HG03342 (cell line): Measurements from ENCODE around the gene GGT7.
"Not testable (repeated sequence)": the region's sequence is repeated elsewhere in the genome, so short reads cannot be mapped to it uniquely, and the experiment has no call there.

Experiments used
- ATAC-seq: cut with Tn5 transposase; IDR thresholded peaks from one replicate; pipeline ENCODE4 v1.9.1; 2021; ENCODE audit warnings: mild to moderate bottlenecking, moderate library complexity; ENCODE audit not compliant: unreplicated experiment

GGT7 gene, protein sequence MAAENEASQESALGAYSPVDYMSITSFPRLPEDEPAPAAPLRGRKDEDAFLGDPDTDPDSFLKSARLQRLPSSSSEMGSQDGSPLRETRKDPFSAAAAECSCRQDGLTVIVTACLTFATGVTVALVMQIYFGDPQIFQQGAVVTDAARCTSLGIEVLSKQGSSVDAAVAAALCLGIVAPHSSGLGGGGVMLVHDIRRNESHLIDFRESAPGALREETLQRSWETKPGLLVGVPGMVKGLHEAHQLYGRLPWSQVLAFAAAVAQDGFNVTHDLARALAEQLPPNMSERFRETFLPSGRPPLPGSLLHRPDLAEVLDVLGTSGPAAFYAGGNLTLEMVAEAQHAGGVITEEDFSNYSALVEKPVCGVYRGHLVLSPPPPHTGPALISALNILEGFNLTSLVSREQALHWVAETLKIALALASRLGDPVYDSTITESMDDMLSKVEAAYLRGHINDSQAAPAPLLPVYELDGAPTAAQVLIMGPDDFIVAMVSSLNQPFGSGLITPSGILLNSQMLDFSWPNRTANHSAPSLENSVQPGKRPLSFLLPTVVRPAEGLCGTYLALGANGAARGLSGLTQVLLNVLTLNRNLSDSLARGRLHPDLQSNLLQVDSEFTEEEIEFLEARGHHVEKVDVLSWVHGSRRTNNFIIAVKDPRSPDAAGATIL

DNA sequence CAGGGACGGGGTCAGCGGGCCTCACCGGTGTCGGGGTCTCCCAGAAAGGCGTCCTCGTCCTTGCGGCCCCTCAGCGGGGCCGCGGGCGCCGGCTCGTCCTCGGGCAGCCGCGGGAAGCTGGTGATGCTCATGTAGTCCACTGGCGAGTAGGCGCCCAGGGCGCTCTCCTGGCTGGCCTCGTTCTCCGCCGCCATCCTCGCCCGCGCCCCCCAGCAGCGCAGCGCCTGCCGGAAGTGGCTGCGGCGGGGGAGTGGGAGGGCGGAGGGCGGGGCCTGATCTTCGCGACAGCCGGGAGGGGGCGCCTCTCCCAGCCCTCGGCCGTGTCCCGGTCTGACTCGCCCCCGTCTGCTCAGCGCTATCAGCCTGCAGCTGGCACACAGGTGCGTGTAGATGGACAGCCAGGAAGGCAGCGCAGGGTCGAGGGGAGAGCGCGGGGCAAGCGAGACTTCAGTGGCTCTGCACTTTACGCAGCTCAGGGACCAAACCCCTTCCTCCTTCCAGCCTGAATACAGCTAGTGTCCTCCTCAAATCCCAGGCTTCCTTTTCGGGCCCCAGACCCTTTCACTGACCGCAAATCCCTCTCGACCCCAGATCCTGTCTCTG lies at the start of gene GGT7:
TSS of gene GGT7 (minus strand) at position 235 of the 603 bp plus-strand sequence. CDS start at position 194, 41 bp downstream.
- ATAC-seq = peak; percentile 40

DNA sequence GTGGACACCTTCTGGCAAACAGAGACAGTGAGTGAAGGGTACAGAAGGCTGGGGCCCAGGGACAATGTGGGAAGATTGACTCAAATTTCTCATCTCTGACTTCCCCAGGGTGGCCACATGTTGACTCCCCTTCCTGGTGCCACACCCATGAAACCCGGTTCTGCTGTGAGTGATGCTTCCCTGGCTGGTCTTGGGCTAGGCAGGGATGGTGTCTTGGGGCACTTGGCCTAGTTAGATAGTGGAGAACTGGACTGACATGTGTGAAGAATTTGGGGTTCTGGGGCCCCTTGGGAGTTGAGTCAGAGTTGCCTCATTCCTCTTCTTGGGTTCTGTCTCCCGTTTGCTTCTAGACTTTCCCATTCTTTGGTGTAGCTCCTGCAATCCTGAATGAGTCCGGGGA lies 48.8 kb upstream of the GGT7 start:
- ATAC-seq = no peak

DNA sequence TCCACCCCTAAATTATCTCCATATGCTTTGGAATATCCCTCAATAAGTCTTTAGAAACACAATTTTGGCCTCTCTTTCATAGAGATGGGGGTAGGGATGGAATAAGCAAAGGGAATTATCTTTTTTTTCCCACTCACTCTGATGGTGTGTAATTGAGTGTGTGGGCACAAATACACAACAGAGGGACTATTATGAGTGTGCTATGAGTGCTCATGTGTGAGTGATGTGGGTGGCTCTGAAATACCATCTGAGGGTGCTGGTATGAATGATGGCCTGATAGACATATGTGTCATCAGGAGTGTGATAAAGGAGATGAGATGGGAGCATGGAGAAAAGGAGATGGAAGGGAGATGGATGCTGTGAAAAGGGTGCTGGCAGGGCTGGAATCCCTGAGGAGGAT lies 47.4 kb upstream of the GGT7 start:
- ATAC-seq = no peak

DNA sequence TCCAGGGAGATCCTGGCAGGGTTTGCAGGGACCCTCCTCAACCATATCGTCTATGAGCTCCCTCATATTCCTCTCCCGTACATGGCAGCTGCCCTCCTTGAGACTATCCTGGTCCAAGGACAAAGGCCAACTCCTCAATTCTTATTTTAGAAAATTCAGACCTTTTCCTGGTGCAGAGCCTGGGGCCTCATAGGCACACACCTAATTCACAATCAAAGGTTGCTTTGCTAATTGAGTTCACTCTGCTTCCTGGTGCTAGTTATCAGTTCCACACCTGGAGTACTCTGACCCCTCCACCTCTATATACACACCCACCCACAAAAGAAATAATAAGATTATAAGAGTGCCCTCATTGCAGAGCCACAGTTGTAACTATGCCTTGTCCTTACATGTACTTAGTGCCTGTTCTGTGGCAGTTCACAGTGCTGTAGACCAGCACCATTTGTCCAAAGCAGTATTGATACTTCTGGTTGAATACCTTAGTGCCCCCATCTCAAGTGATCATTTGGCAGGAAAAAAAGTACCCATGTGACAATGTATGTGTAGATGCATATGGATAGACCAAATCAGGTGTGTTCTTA lies 44.2 kb upstream of the GGT7 start:
- no peak for ATAC-seq

DNA sequence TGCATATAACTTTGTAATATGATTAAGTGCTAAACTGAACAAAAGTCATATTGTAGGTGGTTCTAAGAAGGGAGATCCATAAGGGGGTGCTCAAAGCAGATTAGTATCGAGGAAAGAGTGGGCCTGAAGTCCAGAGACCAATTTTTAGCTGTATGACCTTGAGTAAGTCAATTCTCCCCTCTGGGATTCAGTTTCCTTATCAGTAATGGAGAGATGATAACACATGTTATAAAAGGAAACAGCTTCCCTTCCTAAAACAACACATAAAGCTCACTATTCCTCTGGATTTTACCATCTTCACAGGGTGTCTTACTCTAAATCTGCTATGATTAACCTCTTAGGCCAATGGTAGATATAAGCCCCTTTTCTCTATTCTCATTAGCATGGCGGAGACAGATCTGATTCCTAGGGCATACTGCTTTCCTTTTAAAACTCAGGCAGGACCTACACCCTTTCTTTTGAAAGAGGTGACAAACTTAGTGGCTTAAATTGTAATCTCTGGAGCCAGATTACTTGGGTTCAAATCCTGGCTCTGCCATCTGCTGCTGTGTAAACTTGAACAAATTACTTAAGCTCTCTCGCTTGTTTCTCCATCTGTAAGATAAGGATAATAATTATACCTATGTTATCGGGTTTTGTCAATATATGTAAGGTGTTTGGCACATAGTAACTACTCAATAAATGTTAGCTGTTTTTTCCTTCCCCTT lies 43.2 kb upstream of the GGT7 start:
- no peak for ATAC-seq

DNA sequence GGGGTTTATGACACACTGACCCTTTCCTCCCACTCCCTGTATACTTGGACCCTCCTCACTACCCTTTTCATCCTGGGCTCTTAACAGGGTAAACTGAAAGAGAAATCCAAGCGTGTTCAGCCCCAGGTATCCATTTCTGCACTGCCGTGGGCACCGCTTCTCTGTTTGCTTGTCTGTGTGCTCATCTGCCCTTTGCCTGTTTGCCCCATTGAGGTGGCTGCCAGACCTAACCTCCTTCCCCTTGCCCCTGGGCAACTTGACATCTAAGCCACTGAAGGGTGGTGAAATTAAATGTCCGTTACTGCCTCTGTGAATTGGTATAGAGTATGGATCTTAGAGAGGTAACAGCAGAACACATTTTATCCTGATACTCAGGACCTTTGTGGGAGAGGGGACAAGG lies 42.5 kb upstream of the GGT7 start:
- no peak for ATAC-seq

DNA sequence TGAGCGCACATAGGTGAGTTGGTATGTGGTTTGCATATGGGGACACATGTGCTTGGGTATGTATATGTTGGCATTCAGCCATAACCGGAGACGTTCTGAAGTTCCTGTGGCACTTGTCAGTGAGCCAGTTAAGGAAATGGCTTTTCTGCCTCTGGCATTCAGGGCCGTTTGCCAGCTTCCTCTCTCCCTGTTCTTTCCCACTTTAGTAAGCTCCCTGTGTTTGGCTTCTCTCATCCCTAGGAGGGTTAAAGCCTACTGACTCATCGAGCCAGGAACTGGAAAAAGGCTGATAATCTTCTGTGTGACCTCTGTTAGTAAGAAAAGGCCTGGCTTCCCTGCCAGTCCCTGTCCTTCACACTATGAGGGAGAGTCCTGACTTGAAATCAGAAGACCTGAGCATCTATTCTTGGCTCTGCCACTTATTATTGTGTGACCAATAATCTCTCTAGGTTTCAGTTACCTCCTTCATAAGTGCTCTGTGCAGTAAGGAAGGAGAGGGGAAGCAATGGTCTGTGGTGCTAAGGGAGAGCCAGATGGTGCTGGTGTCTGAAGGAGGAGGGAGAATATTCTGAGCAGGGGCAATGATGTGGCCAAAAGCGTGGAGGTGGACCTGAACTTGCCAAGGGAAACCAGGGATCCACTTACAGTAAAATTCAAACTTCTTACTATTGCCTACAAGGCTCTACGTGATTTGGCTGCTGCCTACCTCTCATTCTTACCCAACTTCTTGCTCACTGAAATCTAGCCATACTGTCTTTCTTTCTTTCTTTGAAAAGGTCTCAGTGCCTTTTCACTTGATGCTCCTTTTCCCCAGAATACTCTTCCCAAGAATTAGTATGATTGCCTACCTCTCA lies 35.2 kb upstream of the GGT7 start:
- no peak for ATAC-seq

DNA sequence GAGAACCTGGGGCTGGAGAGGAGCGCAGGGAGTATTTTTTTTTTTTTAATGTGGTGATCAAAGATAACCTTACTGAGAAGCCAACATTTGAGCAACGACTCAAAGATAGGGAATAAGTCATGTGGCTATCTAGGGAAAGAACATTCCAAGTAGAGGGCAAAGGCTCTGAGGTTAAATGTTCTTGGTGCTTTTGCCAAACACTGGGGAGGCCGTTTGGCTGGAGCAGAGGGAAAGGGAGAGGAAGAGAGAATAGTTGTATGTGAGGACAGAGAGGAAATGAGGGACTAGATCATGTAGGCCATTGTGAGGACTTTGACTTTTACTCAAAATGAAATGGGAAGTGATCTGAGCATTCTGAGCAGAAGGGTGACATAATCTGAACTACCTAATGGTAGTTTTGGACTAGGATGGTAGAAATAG lies 31.6 kb upstream of the GGT7 start:
- ATAC-seq = no peak

DNA sequence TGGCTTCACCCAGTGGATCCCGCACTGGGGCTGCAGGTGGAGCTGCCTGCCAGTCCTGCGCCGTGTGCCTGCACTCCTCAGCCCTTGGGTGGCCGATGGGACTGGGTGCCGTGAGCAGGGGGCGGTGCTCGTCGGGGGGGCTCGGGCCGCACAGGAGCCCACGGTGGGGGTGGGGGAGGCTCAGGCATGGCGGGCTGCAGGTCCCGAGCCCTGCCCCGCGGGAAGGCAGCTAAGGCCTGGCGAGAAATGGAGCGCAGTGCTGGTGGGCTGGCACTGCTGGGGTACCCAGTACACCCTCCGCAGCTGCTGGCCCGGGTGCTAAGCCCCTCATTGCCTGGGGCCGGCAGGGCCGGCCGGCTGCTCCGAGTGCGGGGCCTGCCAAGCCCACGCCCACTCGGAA lies 26.1 kb upstream of the GGT7 start:
- ATAC-seq = not testable (repeated sequence)

DNA sequence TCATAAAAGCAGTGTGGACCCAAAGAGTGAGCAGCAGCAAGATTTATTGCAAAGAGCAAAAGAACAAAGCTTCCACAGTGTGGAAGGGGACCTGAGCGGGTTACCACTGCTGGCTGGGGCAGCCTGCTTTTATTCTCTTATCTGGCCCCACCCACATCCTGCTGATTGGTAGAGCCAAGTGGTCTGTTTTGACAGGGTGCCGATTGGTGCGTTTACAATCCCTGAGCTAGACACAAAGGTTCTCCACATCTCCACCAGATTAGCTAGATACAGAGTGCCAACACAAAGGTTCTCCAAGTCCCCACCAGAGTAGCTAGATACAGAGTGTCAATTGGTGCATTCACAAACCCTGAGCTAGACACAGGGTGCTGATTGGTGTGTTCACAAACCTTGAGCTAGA lies 25.5 kb upstream of the GGT7 start:
- not testable (repeated sequence) for ATAC-seq

DNA sequence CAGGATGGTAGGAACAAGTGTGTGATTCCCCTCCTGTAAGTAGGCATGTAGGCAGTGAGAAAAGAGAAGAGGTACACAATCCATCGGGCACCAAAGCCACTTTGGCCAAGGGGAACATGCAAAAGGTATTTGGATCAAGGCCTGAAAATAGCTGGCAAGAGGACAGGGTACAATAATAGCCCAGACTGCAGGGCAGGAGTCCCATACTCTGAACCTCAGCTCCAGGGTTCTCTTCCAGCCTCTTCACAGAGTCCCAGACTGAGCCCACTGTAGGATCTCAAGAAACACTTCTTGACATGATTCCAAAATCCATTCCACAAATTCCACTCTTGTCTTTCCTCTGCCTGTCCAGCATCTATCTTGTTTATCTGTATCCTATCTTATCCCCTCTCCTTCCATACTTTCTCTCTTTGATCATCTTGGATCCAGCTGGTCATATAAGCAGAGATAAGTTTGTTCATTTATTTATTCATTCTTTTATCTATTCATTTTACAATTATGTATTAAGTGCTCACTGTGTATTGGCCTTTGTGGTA lies 23.5 kb upstream of the GGT7 start:
- ATAC-seq = no peak

DNA sequence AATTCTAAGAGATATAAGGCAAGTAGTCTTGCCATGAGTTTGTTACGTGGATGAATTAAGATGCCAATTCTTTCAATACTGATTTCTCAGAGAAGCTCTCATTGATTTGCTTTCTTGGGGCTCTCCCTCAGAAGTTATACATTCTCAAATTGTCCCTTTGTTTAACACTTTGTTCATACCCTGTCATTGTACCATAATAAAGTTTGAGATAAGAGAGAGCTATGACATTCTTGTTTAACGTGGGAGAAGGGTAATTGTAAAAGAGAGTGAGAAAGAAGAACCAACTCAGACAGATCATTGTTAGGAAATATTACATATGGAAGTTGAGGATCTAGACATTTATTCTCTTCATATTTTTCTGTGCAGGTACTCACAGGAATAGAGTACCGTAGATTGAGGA lies 22.8 kb upstream of the GGT7 start:
- no peak for ATAC-seq

DNA sequence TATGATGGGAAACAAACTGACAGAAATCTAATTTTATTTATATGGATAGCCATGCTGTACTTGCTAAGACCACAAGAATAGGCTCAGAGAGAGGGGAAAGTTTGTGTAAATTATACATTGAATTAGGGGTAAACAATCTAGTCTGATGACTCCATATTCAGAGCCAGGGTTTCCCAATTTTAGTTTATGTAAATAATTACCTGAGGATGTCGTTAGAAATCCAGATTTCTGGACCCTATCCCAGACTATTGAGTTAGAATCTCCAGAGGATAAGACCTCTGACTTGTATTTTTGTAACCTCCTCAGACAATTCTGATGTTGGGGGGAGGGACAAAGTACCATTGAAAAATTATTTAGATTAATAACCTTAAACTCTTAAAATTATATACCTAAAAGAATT lies 22.1 kb upstream of the GGT7 start:
- ATAC-seq = no peak

DNA sequence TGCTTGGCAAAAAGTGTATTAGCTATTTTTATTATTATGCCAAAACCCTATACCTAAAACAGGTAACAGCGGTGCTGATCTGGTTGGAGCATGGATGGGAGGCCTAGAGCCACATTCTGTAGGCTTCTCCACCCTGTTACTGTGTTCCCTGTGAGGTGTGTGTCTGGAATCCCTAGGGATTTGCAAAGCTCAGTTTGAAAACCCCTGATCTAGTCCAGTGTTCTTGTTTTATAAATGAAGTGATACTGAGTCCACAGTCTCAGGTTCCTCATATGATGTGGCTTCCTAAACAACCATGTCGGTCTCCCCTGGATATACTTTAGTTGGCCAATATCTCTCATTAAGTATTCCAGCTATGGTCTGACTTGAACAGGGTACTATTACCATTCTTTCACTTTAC lies 20.0 kb upstream of the GGT7 start:
- no peak for ATAC-seq

DNA sequence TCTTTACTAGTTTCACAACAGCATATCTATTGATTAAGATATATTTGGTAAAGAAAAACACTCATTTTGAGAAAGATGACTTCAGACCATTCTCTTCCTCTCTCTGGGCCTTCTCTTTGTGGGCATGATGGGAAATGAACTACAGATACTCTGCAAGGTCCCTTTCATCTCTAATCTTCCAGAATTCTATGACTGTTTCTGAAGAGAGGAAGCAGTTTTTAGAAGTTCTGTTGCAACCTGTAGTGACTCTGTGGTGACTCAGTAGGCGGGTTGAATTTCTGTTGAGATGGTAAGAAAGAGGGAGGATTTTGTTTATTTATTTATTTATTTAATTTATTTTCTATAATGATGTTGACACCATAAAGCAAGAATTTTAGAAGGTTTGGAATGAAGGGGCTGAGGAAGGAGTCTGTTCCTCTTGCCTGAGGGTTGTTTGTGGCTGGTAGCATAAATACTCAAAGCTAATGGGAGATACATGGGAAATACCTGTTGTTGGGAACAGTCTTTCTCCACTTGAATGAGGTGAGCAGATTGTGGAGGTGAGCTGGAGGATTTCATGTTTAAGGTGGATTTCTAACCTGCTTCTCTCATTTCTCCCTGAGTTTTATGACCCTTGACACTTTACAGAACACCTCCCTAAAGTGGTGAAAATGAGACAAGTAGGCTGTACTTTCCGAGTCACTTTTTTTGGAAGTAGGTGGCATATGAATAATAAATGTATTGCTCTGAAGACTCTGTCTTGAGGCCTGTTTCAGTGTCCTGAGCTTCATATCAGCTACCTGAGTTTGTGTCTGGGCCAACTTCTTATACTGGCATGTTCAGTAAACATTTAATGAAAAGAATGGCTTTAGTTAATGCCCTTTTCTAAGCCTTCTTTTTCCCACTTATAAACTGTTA lies 18.8 kb upstream of the GGT7 start:
- ATAC-seq = no peak

DNA sequence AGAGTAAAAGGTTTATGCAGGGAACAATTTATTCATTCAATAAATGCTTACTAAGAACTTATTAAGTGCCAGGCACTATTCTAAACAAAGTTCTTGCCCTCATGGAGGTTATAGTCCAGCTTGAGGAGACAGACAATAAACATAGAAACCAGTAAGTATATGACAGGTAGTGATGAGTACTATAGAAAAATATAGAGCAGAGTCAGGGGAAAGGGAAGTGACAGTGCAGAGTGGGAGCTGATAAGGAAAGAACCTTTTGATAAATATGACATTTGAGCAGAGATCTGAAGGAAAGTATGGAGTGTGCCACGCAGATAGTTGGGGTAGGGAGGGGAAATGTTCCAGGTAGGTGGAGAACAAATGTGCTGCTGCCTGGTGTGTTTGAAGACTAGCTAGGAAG lies 15.8 kb upstream of the GGT7 start:
- ATAC-seq = no peak

DNA sequence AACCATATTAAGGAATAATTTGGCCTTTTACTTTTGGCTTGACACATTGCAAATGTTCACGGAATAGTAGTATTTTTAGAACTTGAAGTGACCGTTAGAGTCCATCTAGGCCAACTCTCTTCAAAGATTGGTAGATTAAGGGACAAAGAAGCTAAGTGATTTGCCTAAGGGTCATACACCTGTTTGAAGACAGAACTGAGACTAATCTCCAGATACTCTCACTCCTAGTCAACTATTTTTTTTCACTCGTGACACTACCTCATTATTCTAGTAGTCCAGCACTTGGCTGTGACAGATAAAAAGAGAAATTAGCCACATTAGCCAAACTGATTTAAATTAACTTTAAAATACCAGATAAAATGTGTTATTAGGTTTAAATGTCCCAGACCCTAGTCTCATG lies 14.4 kb upstream of the GGT7 start:
- ATAC-seq = no peak

DNA sequence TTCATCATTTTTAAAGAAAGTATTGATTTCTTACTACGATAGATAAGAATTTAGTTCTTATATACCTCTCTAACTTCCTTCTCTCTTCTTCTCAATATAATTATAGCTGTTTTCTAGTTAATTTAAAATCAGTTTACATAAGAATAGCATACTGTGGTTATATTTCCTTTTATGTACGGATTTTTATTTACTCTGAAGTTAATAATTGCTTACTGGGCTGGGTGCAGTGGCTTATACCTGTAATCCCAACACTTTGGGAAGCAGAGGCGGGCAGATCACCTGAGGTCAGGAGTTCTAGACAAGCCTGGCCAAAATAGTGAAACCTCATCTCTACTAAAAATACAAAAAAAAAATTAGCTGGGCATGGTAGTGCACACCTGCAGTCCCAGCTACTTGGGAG lies 13.5 kb upstream of the GGT7 start:
- ATAC-seq = no peak

DNA sequence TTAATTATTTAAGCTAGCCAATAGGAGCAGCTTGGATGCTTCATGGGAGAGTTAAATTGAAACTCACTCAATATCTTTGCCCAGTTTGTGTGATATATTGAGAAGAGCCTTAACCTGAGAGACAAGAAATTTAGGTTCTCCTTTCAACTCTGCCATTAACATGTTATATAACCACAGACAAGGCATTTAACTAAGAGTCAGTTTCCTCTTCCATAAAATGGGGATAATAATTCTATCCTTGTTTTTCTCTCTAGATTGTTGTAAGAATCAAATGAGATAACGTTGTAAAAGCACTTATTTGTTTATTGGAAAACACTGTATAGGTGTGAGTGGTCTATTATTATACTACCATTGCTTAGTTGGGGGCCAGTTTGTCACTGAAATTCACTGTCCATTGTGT lies 11.6 kb upstream of the GGT7 start:
- no peak for ATAC-seq
